IMR-90 (cell line): ENCODE data around the gene FRAS1. TPM values are rescaled to one million over a fixed set of nuclear protein-coding genes. Genes with fewer than 3 reads are reported as not detected.

ENCODE experiments used
- ATAC-seq: fragments of 200-7000 bp; cut with Tn5 transposase; 2 replicates; pipeline ENCODE4 v1.9.1; 2020; ENCODE audit warnings: low read depth, mild to moderate bottlenecking, moderate library complexity
- BruUV-seq: library from RNA; stranded (reverse); fragments of 400-500 nt; replicated peaks from 2 replicates; lab custom pipeline; 2021; lab: Mats Ljungman, UMichigan
- CTCF ChIA-PET: fragments of 300-600 bp; formaldehyde crosslinking; extraction: SDS; loops from one replicate; lab custom pipeline; 2021; ENCODE audit warnings: antibody characterized with exemption; lab: Yijun Ruan, JAX
- POLR2A ChIA-PET: fragments of 300-600 bp; sonication (Branson Sonifier 250); formaldehyde crosslinking; loops from one replicate; lab custom pipeline; 2022; ENCODE audit warnings: antibody characterized with exemption; ENCODE audit not compliant: unreplicated experiment; lab: Charles Lee
- DNase-seq: peaks from one replicate; pipeline ENCODE4 v3.0.0; 2013
- H2AFZ ChIP-seq: replicated peaks from 2 replicates; pipeline ENCODE3; 2013; ENCODE audit warnings: low read length, mild to moderate bottlenecking; ENCODE audit not compliant: poor library complexity
- H2AK5ac ChIP-seq: 2 replicates; pipeline ENCODE4 v1.6.1; 2013; ENCODE audit warnings: low read depth, low read length, inconsistent platforms
- H2AK9ac ChIP-seq: replicated peaks from 2 replicates; pipeline ENCODE3; 2013; ENCODE audit warnings: mild to moderate bottlenecking, low read depth, low read length, moderate library complexity; ENCODE audit not compliant: poor library complexity
- H2BK120ac ChIP-seq: 2 replicates; pipeline ENCODE4 v1.6.1; 2013; ENCODE audit warnings: low read depth, low read length, inconsistent platforms
- H2BK15ac ChIP-seq: 3 replicates; pipeline ENCODE4 v1.6.1; 2013; ENCODE audit warnings: low read depth, low read length, inconsistent platforms
- H2BK20ac ChIP-seq: 2 replicates; pipeline ENCODE4 v1.6.1; 2013; ENCODE audit warnings: low read depth, mild to moderate bottlenecking, inconsistent platforms, low read length, moderate library complexity
- H2BK5ac ChIP-seq: 2 replicates; pipeline ENCODE4 v1.6.1; 2013; ENCODE audit warnings: mild to moderate bottlenecking, low read depth, low read length, inconsistent platforms; ENCODE audit not compliant: poor library complexity, severe bottlenecking
- H3K14ac ChIP-seq: replicated peaks from 2 replicates; pipeline ENCODE4 v1.6.1; 2013; ENCODE audit warnings: low read depth, low read length, inconsistent platforms
- H3K18ac ChIP-seq: 2 replicates; pipeline ENCODE4 v1.6.1; 2013; ENCODE audit warnings: low read depth, low read length, control low read depth
- H3K23ac ChIP-seq: 2 replicates; pipeline ENCODE4 v1.6.1; 2013; ENCODE audit warnings: low read depth, low read length, inconsistent platforms
- H3K27ac ChIP-seq: 2 replicates; pipeline ENCODE4 v1.5.1; 2013; ENCODE audit warnings: mild to moderate bottlenecking, control low read depth, low read length; ENCODE audit not compliant: insufficient read depth
- H3K27me3 ChIP-seq: 2 replicates; pipeline ENCODE4 v1.6.1; 2013; ENCODE audit warnings: low read length; ENCODE audit not compliant: control insufficient read depth, insufficient read depth
- H3K36me3 ChIP-seq: 2 replicates; pipeline ENCODE4 v1.6.1; 2013; ENCODE audit warnings: low read length, mixed read lengths; ENCODE audit not compliant: control insufficient read depth, insufficient read depth
- H3K4ac ChIP-seq: 2 replicates; pipeline ENCODE4 v1.6.1; 2013; ENCODE audit warnings: low read depth, low read length, inconsistent platforms
- H3K4me1 ChIP-seq: 2 replicates; pipeline ENCODE4 v1.6.1; 2013; ENCODE audit warnings: low read length, mixed read lengths; ENCODE audit not compliant: control insufficient read depth, insufficient read depth
- H3K4me2 ChIP-seq: 2 replicates; pipeline ENCODE4 v1.6.1; 2013; ENCODE audit warnings: low read depth, mild to moderate bottlenecking, control low read depth, low read length, moderate library complexity
- H3K4me3 ChIP-seq: 2 replicates; pipeline ENCODE4 v1.5.1; 2013; ENCODE audit warnings: low read depth, mild to moderate bottlenecking, control low read depth, low read length, moderate library complexity; ENCODE audit not compliant: insufficient read depth
- H3K56ac ChIP-seq: 2 replicates; pipeline ENCODE4 v1.6.1; 2013; ENCODE audit warnings: low read length, inconsistent platforms; ENCODE audit not compliant: insufficient read depth; ENCODE audit errors: extremely low read depth
- H3K79me1 ChIP-seq, 2 experiments: 2 replicates each; pipeline ENCODE4 v1.6.1; 2013; ENCODE audit warnings: low read length in 2 of 2, inconsistent platforms in 1 of 2, low read depth in 1 of 2
- H3K9ac ChIP-seq: 2 replicates; pipeline ENCODE4 v1.6.1; 2013; ENCODE audit warnings: low read depth, low read length, control low read depth
- H3K9me1 ChIP-seq: 2 replicates; pipeline ENCODE4 v1.6.1; 2013; ENCODE audit warnings: low read length, inconsistent platforms; ENCODE audit not compliant: insufficient read depth
- H3K9me3 ChIP-seq: 2 replicates; pipeline ENCODE4 v1.6.1; 2013; ENCODE audit warnings: low read length; ENCODE audit not compliant: control insufficient read depth, insufficient read depth
- H4K20me1 ChIP-seq: 2 replicates; pipeline ENCODE4 v1.6.1; 2013; ENCODE audit warnings: low read length, inconsistent platforms; ENCODE audit not compliant: insufficient read depth
- H4K5ac ChIP-seq: 2 replicates; pipeline ENCODE4 v1.6.1; 2013; ENCODE audit warnings: mild to moderate bottlenecking, low read depth, low read length, control low read depth
- H4K8ac ChIP-seq, 2 experiments: 2 replicates each; pipeline ENCODE4 v1.6.1; 2013; ENCODE audit warnings: low read depth in 2 of 2, low read length in 2 of 2, control low read depth in 1 of 2, inconsistent platforms in 1 of 2
- H4K91ac ChIP-seq: 2 replicates; pipeline ENCODE4 v1.6.1; 2013; ENCODE audit warnings: low read depth, low read length, inconsistent platforms; ENCODE audit not compliant: insufficient read depth
- BHLHE40 ChIP-seq: fragments of 150-350 bp; IDR thresholded peaks from 2 replicates; pipeline ENCODE4 v1.6.1; 2016; ENCODE audit warnings: mild to moderate bottlenecking, low read depth, low read length
- CHD1 ChIP-seq: IDR thresholded peaks from 2 replicates; pipeline ENCODE4 v1.6.1; 2012; ENCODE audit warnings: low read depth, low read length, improper control_type of control experiment
- CTCF ChIP-seq: conservative IDR thresholded peaks from 2 replicates; pipeline ENCODE4 v1.5.1; 2012; ENCODE audit warnings: mild to moderate bottlenecking, low read depth, low read length, improper control_type of control experiment
- ELK1 ChIP-seq: fragments of 150-350 bp; IDR thresholded peaks from 2 replicates; pipeline ENCODE4 v1.6.1; 2016; ENCODE audit warnings: low read depth, mild to moderate bottlenecking, low read length, moderate library complexity, borderline replicate concordance
- FOS ChIP-seq: fragments of 150-350 bp; IDR thresholded peaks from 2 replicates; pipeline ENCODE4 v1.6.1; 2016; ENCODE audit warnings: low read depth, low read length
- MAZ ChIP-seq: IDR thresholded peaks from 2 replicates; pipeline ENCODE4 v1.6.1; 2012; ENCODE audit warnings: low read depth, mild to moderate bottlenecking, low read length, improper control_type of control experiment, moderate library complexity, borderline replicate concordance
- MXI1 ChIP-seq: IDR thresholded peaks from 2 replicates; pipeline ENCODE4 v1.6.1; 2012; ENCODE audit warnings: low read depth, mild to moderate bottlenecking, low read length, moderate library complexity, borderline replicate concordance
- NFE2L2 ChIP-seq: fragments of 150-350 bp; IDR thresholded peaks from 2 replicates; pipeline ENCODE4 v1.6.1; 2016; ENCODE audit warnings: low read depth, mild to moderate bottlenecking, low read length
- POLR2A ChIP-seq: IDR thresholded peaks from 2 replicates; pipeline ENCODE4 v1.6.1; 2012; ENCODE audit warnings: mild to moderate bottlenecking, low read depth, low read length
- RAD21 ChIP-seq: IDR thresholded peaks from 2 replicates; pipeline ENCODE4 v1.6.1; 2012; ENCODE audit warnings: low read length, improper control_type of control experiment
- RFX5 ChIP-seq: IDR thresholded peaks from 2 replicates; pipeline ENCODE4 v1.8.0; 2012; ENCODE audit warnings: low read depth, mild to moderate bottlenecking, low read length, moderate library complexity
- SMC3 ChIP-seq: fragments of 150-350 bp; IDR thresholded peaks from 2 replicates; pipeline ENCODE4 v1.6.1; 2016; ENCODE audit warnings: low read depth, mild to moderate bottlenecking, antibody characterized with exemption, low read length, moderate library complexity
- WGBS, 2 experiments: methylation state at CpG; one replicate each; pipeline versions ENCODE4 v1.1.5 to v1.1.7; 2013; ENCODE audit warnings: missing lambda C conversion rate in 2 of 2; ENCODE audit not compliant: insufficient read length in 1 of 2; ENCODE audit errors: extremely low coverage in 2 of 2; 5-methylcytosine and 5-hydroxymethylcytosine counted together
- dilution Hi-C: fragments of 300-500 bp; cut with HindIII; formaldehyde crosslinking; loops from one replicate; pipeline ENCODE4 v1.14.3; 2018; ENCODE audit warnings: low sequenced_read_pairs; ENCODE audit not compliant: unreplicated experiment
- in situ Hi-C: fragments of 300-500 bp; cut with MboI; formaldehyde crosslinking; loops from 3 replicates; pipeline ENCODE4 v1.14.3; 2019; ENCODE audit warnings: low sequenced_read_pairs, inconsistent platforms, mixed read lengths
- intact Hi-C: fragments of 100-400 bp; cut with micrococcal nuclease; formaldehyde crosslinking; loops from 2 replicates; pipeline ENCODE4 v1.10.0; 2022
- polyA plus RNA-seq, 3 experiments: library from polyadenylated mRNA; depleted of rRNA; stranded (reverse); fragments of >200 nt; gene quantifications; 2 replicates each; pipeline ENCODE4 v1.2.3, GENCODE V29; 2012; ENCODE audit warnings: low replicate concordance in 1 of 3
- total RNA-seq: library from RNA; depleted of rRNA; stranded (reverse); fragments of >200 nt; gene quantifications from 2 replicates; pipeline ENCODE4 v1.2.3, GENCODE V29; 2012

The FRAS1 gene
- total and polyA plus RNA-seq, 2 of the 4 experiments (the other 2 are of a cell fraction), result under 0.01 to 0.03 TPM

- Histone ChIP-seq H3K18ac (no peak overlapping the region), H3K14ac (no peak overlapping the region), H4K91ac (no peak overlapping the region), H2BK5ac (no peak overlapping the region), H2AFZ (no peak overlapping the region), H2AK5ac (no peak overlapping the region), H3K4me3 (no peak overlapping the region), H2BK20ac (no peak overlapping the region), H4K20me1 (no peaks in the 10 kb centered on the region), H2BK120ac (no peak overlapping the region), H3K4me2 (no peak overlapping the region), H3K27ac (no peak overlapping the region), H4K5ac (no peak overlapping the region), H3K9me1 (no peaks in the 10 kb centered on the region), H3K79me1 (no peaks in the 10 kb centered on the region), H3K4me1 (no peaks in the 10 kb centered on the region), H3K56ac (no peak overlapping the region), H3K4ac (no peak overlapping the region), H4K8ac (no peak overlapping the region), H2AK9ac (no peak overlapping the region), H3K36me3 (no peaks in the 10 kb centered on the region), H2BK15ac (no peak overlapping the region), H3K9me3 (no peaks in the 10 kb centered on the region), H3K9ac (no peak overlapping the region), H3K27me3 (peaks cover 2% of the 10 kb centered on the region; the same call in 1 of the 2 replicates), H3K23ac (no peak overlapping the region)
- dilution Hi-C loops (no loop called here), intact Hi-C loops (no loop called here), in situ Hi-C loops (loop anchor here (10.0 kb wide), 1 partner anchor 565 kb away; no protein-coding TSS in a partner anchor)
- ChIA-PET POLR2A (no interaction called here), CTCF (interaction anchor here (0.6 to 1.1 kb wide), 2 partner anchors 87 to 335 kb away, joined by 3 to 4 read pairs; no protein-coding TSS in a partner anchor)
- BruUV-seq, result no TSS peak
- no peak for TF ChIP-seq FOS
- no peak for TF ChIP-seq NFE2L2
- no peak for TF ChIP-seq CTCF
- TF ChIP-seq ELK1, result no peak
- TF ChIP-seq RAD21, result no peak
- TF ChIP-seq MXI1, result no peak
- no peak for TF ChIP-seq POLR2A
- no peak for TF ChIP-seq SMC3
- TF ChIP-seq RFX5, result no peak
- no peak for TF ChIP-seq MAZ
- TF ChIP-seq CHD1, result no peak
- no peak for TF ChIP-seq BHLHE40
- no peak for DNase-seq
- ATAC-seq, result no peak
- WGBS, 2 experiments, result 100% methylated on average over 2 of the region's 3 CpGs; no CpG with 5 or more reads in 1 of the 2 experiments
These were observed 462.8 kb downstream of the FRAS1 start for GRCh38 chr4:78519962-78520361.
